Body of pancreas (tissue), 4 donors: ENCODE measurements around the gene PLPPR1. TPM values are rescaled to one million over a fixed set of nuclear protein-coding genes. Genes with fewer than 3 reads are reported as not detected.

Source experiments
- ATAC-seq: fragments of 150-250 bp; one replicate; pipeline ENCODE4 v1.9.1; 2016
- DNase-seq, 4 donors: peaks; one replicate each; pipeline ENCODE4 v3.0.0-alpha.2; 2019
- H3K27ac ChIP-seq, 4 donors: fragments of 200-600 bp; sonication (generic); 1 replicate in 3 of 4; 2 replicates in 1 of 4; pipeline versions ENCODE4 v1.5.1 to v1.6.1; 2016 to 2019; ENCODE audit warnings: mild to moderate bottlenecking in 1 of 4, mixed read lengths in 1 of 4, moderate library complexity in 1 of 4
- H3K27me3 ChIP-seq, 2 donors: fragments of 200-600 bp; sonication (generic); one replicate each; pipeline ENCODE4 v1.6.0; 2016; ENCODE audit warnings: mild to moderate bottlenecking in 1 of 2
- H3K36me3 ChIP-seq, 2 donors: fragments of 200-600 bp; sonication (generic); replicated peaks in 1 of 2; 2 replicates each; pipeline ENCODE4 v1.5.1; 2016; ENCODE audit warnings: low read depth in 2 of 2; ENCODE audit not compliant: insufficient read depth in 1 of 2
- H3K4me1 ChIP-seq: fragments of 200-600 bp; sonication (generic); one replicate; pipeline ENCODE4 v1.6.0; 2016
- H3K4me3 ChIP-seq, 2 donors: fragments of 200-600 bp; sonication (generic); 1 replicate in 1 of 2; 2 replicates in 1 of 2; pipeline ENCODE4 v1.5.1; 2016 to 2019
- H3K9me3 ChIP-seq, 3 donors: fragments of 200-600 bp; sonication (generic); 1 replicate in 2 of 3; 2 replicates in 1 of 3; pipeline ENCODE4 v1.5.1; 2016
- CTCF ChIP-seq, 7 experiments: fragments of 450-650 bp in 4 of 7; fragments of 200-600 bp in 3 of 7; sonication (generic) in 3 of 7; IDR thresholded peaks; one replicate each; pipeline ENCODE4 v1.5.1; 2016 to 2019; ENCODE audit warnings: antibody characterized with exemption in 7 of 7
- POLR2A ChIP-seq, 3 donors: fragments of 450-650 bp; IDR thresholded peaks; one replicate each; pipeline ENCODE4 v1.6.1; 2016; ENCODE audit warnings: antibody characterized with exemption in 3 of 3, mild to moderate bottlenecking in 2 of 3
- WGBS, 2 donors: methylation state at CpG; one replicate each; pipeline ENCODE4 v1.1.5; 2017; 5-methylcytosine and 5-hydroxymethylcytosine counted together
- intact Hi-C: fragments of 100-400 bp; cut with DNase I; formaldehyde crosslinking; loops from one replicate; pipeline ENCODE4 v1.15.1; 2023
- total RNA-seq, 2 donors: library from RNA; depleted of rRNA; stranded (reverse); fragments of >200 nt; gene quantifications; one replicate each; pipeline ENCODE4 v1.1.0, GENCODE V29; 2016

The PLPPR1 gene
- total RNA-seq, 2 donors from 2014 or later, result 0.26 TPM; not detected in 1

- no peak for ATAC-seq
- no peak for DNase-seq
- no peak overlapping the region for H3K4me3 ChIP-seq
- no peaks in the 10 kb centered on the region for H3K36me3 ChIP-seq
- no peaks in the 10 kb centered on the region for H3K27me3 ChIP-seq
- WGBS, 2 donors, result 58 to 62% methylated on average over 5 of the region's 5 CpGs
- TF ChIP-seq CTCF (IDR thresholded peaks at IDR 0.05) (no peak), POLR2A (IDR thresholded peaks at IDR 0.05) (no peak)
- intact Hi-C loops, result no loop called here
- no peaks in the 10 kb centered on the region for H3K4me1 ChIP-seq
- H3K9me3 ChIP-seq, result no peaks in the 10 kb centered on the region
- no peak overlapping the region for H3K27ac ChIP-seq
These were observed 28.5 kb upstream of the PLPPR1 start for GRCh38 chr9:100999906-101000544.

GRCh38 chr9:101005246-101005645 lies 23.3 kb upstream of the PLPPR1 start:
- no peaks in the 10 kb centered on the region for H3K36me3 ChIP-seq
- TF ChIP-seq POLR2A (IDR thresholded peaks at IDR 0.05), result no peak
- no peak for TF ChIP-seq CTCF (IDR thresholded peaks at IDR 0.05)
- no peak for ATAC-seq
- no peak overlapping the region for H3K4me3 ChIP-seq
- H3K4me1 ChIP-seq, result no peaks in the 10 kb centered on the region
- WGBS, 2 donors, result 59 to 60% methylated on average over 3 of the region's 3 CpGs
- H3K27me3 ChIP-seq, result no peaks in the 10 kb centered on the region
- H3K9me3 ChIP-seq, result no peaks in the 10 kb centered on the region
- intact Hi-C loops, result no loop called here
- no peak overlapping the region for H3K27ac ChIP-seq
- no peak for DNase-seq

DNA sequence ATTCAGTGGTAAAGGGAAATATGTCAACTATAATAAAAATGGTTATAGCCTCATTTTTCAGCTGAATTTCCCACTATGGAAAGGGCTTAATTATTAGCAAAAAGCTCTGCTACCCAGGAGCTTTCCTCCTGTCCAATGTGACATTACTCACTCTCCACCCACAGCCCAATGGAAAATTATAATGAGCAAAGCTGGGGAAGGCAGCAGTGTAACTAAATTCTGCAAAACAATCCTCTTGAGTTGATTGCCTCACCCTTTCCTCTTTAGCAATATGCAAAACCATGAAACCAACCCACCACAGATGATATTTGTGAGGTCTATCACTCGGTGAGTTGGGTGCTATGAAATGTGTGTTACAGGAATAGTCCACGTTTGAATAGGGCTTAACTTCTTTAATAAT lies 14.0 kb upstream of the PLPPR1 start:
- 33 to 44% methylated on average over 2 of the region's 2 CpGs for WGBS, 2 donors
- H3K9me3 ChIP-seq, result no peaks in the 10 kb centered on the region
- ATAC-seq (no peak), DNase-seq (no peak)
- H3K4me3 ChIP-seq, result no peak overlapping the region
- intact Hi-C loops, result no loop called here
- no peak for TF ChIP-seq POLR2A (IDR thresholded peaks at IDR 0.05)
- no peak for TF ChIP-seq CTCF (IDR thresholded peaks at IDR 0.05)
- H3K36me3 ChIP-seq, result no peaks in the 10 kb centered on the region
- no peaks in the 10 kb centered on the region for H3K4me1 ChIP-seq
- no peaks in the 10 kb centered on the region for H3K27me3 ChIP-seq
- H3K27ac ChIP-seq, result no peak overlapping the region

GRCh38 chr9:101018467-101018866 lies 10.1 kb upstream of the PLPPR1 start:
- no peaks in the 10 kb centered on the region for H3K4me1 ChIP-seq
- no peaks in the 10 kb centered on the region for H3K9me3 ChIP-seq
- H3K27ac ChIP-seq, result no peak overlapping the region
- intact Hi-C loops, result no loop called here
- TF ChIP-seq CTCF (IDR thresholded peaks at IDR 0.05) (no peak), POLR2A (IDR thresholded peaks at IDR 0.05) (no peak)
- H3K27me3 ChIP-seq, result no peaks in the 10 kb centered on the region
- H3K4me3 ChIP-seq, result no peak overlapping the region
- WGBS, 2 donors, result 52 to 60% methylated on average over 2 of the region's 2 CpGs
- no peaks in the 10 kb centered on the region for H3K36me3 ChIP-seq
- DNase-seq (no peak), ATAC-seq (no peak)

DNA sequence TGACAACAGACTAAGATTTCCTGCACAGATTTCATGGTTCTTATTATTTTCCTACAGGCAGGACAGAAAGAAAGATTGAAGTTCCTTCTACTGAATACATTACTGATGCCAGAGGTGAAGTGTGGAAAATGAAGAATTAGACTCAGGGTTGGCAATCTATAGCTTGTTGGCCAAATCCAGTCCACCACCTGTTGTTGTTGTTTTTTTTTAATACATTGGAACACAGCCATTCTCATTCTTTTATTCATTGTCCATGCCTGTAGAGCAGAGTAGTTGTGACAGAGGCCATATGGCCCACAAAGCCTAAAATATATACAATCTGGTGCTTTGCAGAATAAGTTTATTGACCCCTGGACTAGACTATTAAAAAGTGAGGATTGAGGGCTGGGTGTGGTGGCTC lies 5.8 kb upstream of the PLPPR1 start:
- H3K27me3 ChIP-seq, result no peaks in the 10 kb centered on the region
- H3K9me3 ChIP-seq, result no peaks in the 10 kb centered on the region
- H3K36me3 ChIP-seq, result no peaks in the 10 kb centered on the region
- no peak for DNase-seq
- TF ChIP-seq POLR2A (IDR thresholded peaks at IDR 0.05) (no peak), CTCF (IDR thresholded peaks at IDR 0.05) (no peak)
- peaks cover 2% of the 10 kb centered on the region for H3K4me1 ChIP-seq
- intact Hi-C loops, result no loop called here
- ATAC-seq, result no peak
- H3K27ac ChIP-seq, result no peak overlapping the region
- H3K4me3 ChIP-seq, result no peak overlapping the region
